K562 (cell line): ENCODE measurements around the gene WDR18. TPM values are rescaled to one million over a fixed set of nuclear protein-coding genes. Genes with fewer than 3 reads are reported as not detected.

ENCODE experiments used
- CBFA2T2 ChIP-seq: fragments of 450-650 bp; conservative IDR thresholded peaks from 2 replicates; pipeline ENCODE4 v1.6.1; 2017; ENCODE audit warnings: mild to moderate bottlenecking
- DACH1 ChIP-seq: fragments of 450-650 bp; IDR thresholded peaks from 2 replicates; pipeline ENCODE4 v1.6.1; 2018; ENCODE audit not compliant: partially characterized antibody
- ESRRA ChIP-seq: fragments of 450-650 bp; IDR thresholded peaks from 2 replicates; pipeline ENCODE4 v1.6.1; 2014; ENCODE audit warnings: low read depth, mild to moderate bottlenecking, moderate library complexity, borderline replicate concordance
- GATAD2A ChIP-seq: fragments of 450-650 bp; IDR thresholded peaks from 2 replicates; pipeline ENCODE4 v1.6.1; 2017
- HDAC2 ChIP-seq: fragments of 450-650 bp; IDR thresholded peaks from 2 replicates; pipeline ENCODE4 v1.6.1; 2016; ENCODE audit warnings: mild to moderate bottlenecking
- HDGF ChIP-seq: fragments of 450-650 bp; IDR thresholded peaks from 2 replicates; pipeline ENCODE4 v1.6.1; 2016
- KDM1A ChIP-seq, 2 experiments: fragments of 450-650 bp; IDR thresholded peaks; 2 replicates each; pipeline ENCODE4 v1.6.1; 2016; ENCODE audit warnings: mild to moderate bottlenecking in 2 of 2
- KLF13 ChIP-seq: fragments of 450-650 bp; IDR thresholded peaks from 2 replicates; pipeline ENCODE4 v1.6.1; 2016; ENCODE audit warnings: missing genetic modification characterization, low read depth, mild to moderate bottlenecking, missing compliant biosample characterization, moderate library complexity, borderline replicate concordance
- MBD2 ChIP-seq: sonication (generic); IDR thresholded peaks from 2 replicates; pipeline ENCODE4 v1.6.1; 2016; ENCODE audit warnings: low read depth, borderline replicate concordance
- NBN ChIP-seq: fragments of 450-650 bp; IDR thresholded peaks from 2 replicates; pipeline ENCODE4 v1.6.1; 2016; ENCODE audit warnings: low read depth, mild to moderate bottlenecking
- NCOR1 ChIP-seq: fragments of 450-650 bp; IDR thresholded peaks from 2 replicates; pipeline ENCODE4 v1.6.1; 2016; ENCODE audit warnings: mild to moderate bottlenecking, moderate library complexity
- NRF1 ChIP-seq, 2 experiments: fragments of 450-650 bp; IDR thresholded peaks in 1 of 2; conservative IDR thresholded peaks in 1 of 2; 2 replicates each; pipeline ENCODE4 v1.6.1; 2014; ENCODE audit warnings: mild to moderate bottlenecking in 2 of 2
- RBM17 ChIP-seq: fragments of 200-400 bp; formaldehyde crosslinking; IDR thresholded peaks from 2 replicates; pipeline ENCODE4 v1.6.1; 2017; ENCODE audit warnings: low read depth, mild to moderate bottlenecking, low read length, borderline replicate concordance
- RBM39 ChIP-seq: fragments of 200-400 bp; formaldehyde crosslinking; optimal IDR thresholded peaks from 2 replicates; pipeline ENCODE3; 2018; ENCODE audit warnings: low read depth, low read length
- SETDB1 ChIP-seq: IDR thresholded peaks from one replicate; pipeline ENCODE4 v1.6.1; 2012; ENCODE audit warnings: low read length, control low read depth, inconsistent platforms
- SNRNP70 ChIP-seq: fragments of 200-400 bp; formaldehyde crosslinking; optimal IDR thresholded peaks from 2 replicates; pipeline ENCODE3; 2017; ENCODE audit warnings: low read depth, low read length
- SREBF1 ChIP-seq: fragments of 150-350 bp; IDR thresholded peaks from 2 replicates; pipeline ENCODE4 v1.6.1; 2014; ENCODE audit warnings: antibody characterized with exemption, low read depth, low read length, borderline replicate concordance
- TBL1XR1 ChIP-seq, 2 experiments: IDR thresholded peaks; 2 replicates each; pipeline ENCODE4 v1.6.1; 2012; ENCODE audit warnings: improper control_type of control experiment in 2 of 2, low read length in 2 of 2, mild to moderate bottlenecking in 1 of 2
- ZNF384 ChIP-seq: IDR thresholded peaks from 2 replicates; pipeline ENCODE4 v1.6.1; 2012; ENCODE audit warnings: low read depth, low read length, improper control_type of control experiment
- polyA plus RNA-seq, 8 experiments: library from polyadenylated mRNA; depleted of rRNA in 4 of 8; stranded (reverse) in 5 of 8; unstranded in 3 of 8; fragments of >200 nt; fragmentation: Nextera tagmentation in 2 of 8; fragmentation: Illumina TruSeq in 1 of 8; extraction: Ambion mirVana in 2 of 8; extraction: Trizol in 1 of 8; gene quantifications; 2 replicates each; pipeline versions ENCODE4 v1.2.1 to v1.2.3, GENCODE V29; 2011 to 2014; ENCODE audit warnings: inconsistent platforms in 1 of 8, missing spikeins in 1 of 8
- total RNA-seq, 7 experiments: library from RNA; depleted of rRNA in 6 of 7; stranded (reverse); fragments of >200 nt in 6 of 7; fragmentation: Illumina TruSeq in 2 of 7; extraction: Trizol in 2 of 7; gene quantifications; 2 replicates each; pipeline versions ENCODE4 v1.2.1 to v1.2.3, GENCODE V29; 2011 to 2021; ENCODE audit warnings: low replicate concordance in 1 of 7
- TF ChIP-seq, protein P1 (sequence below): IDR thresholded peaks from 2 replicates; pipeline ENCODE4 v1.6.1; 2012; ENCODE audit warnings: low read depth, low read length, improper control_type of control experiment, borderline replicate concordance
- TF ChIP-seq, protein P2 (sequence below): sonication (generic); formaldehyde crosslinking; IDR thresholded peaks from 2 replicates; pipeline ENCODE4 v1.8.0; 2022; ENCODE audit warnings: mild to moderate bottlenecking, missing genetic modification reagents
- TF ChIP-seq, protein P3 (sequence below): fragments of 250-450 bp; sonication (Bioruptor Pico); IDR thresholded peaks from 2 replicates; pipeline ENCODE4 v1.5.1; 2021; ENCODE audit warnings: mild to moderate bottlenecking

The WDR18 gene
- total and polyA plus RNA-seq, 9 of the 15 experiments (the other 6 are each of a cell fraction or from before 2014, with no cell fraction given), result 0.65 to 181 (median 30.1) TPM

GRCh38 chr19:1040476-1041271 is 56.5 kb downstream of the WDR18 start (continued):
- TF ChIP-seq HDAC2, result peak; percentile 99
- peak; percentile 96 for TF ChIP-seq HDGF
- TF ChIP-seq SREBF1, result no peak
- TF ChIP-seq RBM39, result peak; percentile 87
- no peak for TF ChIP-seq ZNF384
- 0 out of 2 replicates have a peak, but pooled peaks have one; percentile 21 for TF ChIP-seq GATAD2A
- TF ChIP-seq NCOR1, result peak; percentile 80
- TF ChIP-seq SNRNP70, result peak; percentile 43
- no peak for TF ChIP-seq RBM17
- 0 out of 2 replicates have a peak, but pooled peaks have one; percentile 29 for TF ChIP-seq KLF13 (tag)
- TF ChIP-seq MBD2, result peak; percentile 98
- TF ChIP-seq, protein P1, sequence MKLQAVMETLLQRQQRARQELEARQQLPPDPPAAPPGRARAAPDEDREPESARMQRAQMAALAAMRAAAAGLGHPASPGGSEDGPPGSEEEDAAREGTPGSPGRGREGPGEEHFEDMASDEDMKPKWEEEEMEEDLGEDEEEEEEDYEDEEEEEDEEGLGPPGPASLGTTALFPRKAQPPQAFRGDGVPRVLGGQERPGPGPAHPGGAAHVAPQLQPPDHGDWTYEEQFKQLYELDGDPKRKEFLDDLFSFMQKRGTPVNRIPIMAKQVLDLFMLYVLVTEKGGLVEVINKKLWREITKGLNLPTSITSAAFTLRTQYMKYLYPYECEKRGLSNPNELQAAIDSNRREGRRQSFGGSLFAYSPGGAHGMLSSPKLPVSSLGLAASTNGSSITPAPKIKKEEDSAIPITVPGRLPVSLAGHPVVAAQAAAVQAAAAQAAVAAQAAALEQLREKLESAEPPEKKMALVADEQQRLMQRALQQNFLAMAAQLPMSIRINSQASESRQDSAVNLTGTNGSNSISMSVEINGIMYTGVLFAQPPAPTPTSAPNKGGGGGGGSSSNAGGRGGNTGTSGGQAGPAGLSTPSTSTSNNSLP, result peak; percentile 58; the same call in 1 of the 2 replicates
- TF ChIP-seq, protein P2, sequence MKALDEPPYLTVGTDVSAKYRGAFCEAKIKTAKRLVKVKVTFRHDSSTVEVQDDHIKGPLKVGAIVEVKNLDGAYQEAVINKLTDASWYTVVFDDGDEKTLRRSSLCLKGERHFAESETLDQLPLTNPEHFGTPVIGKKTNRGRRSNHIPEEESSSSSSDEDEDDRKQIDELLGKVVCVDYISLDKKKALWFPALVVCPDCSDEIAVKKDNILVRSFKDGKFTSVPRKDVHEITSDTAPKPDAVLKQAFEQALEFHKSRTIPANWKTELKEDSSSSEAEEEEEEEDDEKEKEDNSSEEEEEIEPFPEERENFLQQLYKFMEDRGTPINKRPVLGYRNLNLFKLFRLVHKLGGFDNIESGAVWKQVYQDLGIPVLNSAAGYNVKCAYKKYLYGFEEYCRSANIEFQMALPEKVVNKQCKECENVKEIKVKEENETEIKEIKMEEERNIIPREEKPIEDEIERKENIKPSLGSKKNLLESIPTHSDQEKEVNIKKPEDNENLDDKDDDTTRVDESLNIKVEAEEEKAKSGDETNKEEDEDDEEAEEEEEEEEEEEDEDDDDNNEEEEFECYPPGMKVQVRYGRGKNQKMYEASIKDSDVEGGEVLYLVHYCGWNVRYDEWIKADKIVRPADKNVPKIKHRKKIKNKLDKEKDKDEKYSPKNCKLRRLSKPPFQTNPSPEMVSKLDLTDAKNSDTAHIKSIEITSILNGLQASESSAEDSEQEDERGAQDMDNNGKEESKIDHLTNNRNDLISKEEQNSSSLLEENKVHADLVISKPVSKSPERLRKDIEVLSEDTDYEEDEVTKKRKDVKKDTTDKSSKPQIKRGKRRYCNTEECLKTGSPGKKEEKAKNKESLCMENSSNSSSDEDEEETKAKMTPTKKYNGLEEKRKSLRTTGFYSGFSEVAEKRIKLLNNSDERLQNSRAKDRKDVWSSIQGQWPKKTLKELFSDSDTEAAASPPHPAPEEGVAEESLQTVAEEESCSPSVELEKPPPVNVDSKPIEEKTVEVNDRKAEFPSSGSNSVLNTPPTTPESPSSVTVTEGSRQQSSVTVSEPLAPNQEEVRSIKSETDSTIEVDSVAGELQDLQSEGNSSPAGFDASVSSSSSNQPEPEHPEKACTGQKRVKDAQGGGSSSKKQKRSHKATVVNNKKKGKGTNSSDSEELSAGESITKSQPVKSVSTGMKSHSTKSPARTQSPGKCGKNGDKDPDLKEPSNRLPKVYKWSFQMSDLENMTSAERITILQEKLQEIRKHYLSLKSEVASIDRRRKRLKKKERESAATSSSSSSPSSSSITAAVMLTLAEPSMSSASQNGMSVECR (CRISPR knock-in tag), result peak; percentile 76
- TF ChIP-seq SETDB1, result no peak
- peak; percentile 84 for TF ChIP-seq CBFA2T2
- TF ChIP-seq KDM1A (IDR thresholded peaks at IDR 0.05), result peak; percentile 92 to 97
- peak; percentile 92 for TF ChIP-seq DACH1
- TF ChIP-seq ESRRA, result peak; percentile 54; the same call in 1 of the 2 replicates
- TF ChIP-seq, protein P3, sequence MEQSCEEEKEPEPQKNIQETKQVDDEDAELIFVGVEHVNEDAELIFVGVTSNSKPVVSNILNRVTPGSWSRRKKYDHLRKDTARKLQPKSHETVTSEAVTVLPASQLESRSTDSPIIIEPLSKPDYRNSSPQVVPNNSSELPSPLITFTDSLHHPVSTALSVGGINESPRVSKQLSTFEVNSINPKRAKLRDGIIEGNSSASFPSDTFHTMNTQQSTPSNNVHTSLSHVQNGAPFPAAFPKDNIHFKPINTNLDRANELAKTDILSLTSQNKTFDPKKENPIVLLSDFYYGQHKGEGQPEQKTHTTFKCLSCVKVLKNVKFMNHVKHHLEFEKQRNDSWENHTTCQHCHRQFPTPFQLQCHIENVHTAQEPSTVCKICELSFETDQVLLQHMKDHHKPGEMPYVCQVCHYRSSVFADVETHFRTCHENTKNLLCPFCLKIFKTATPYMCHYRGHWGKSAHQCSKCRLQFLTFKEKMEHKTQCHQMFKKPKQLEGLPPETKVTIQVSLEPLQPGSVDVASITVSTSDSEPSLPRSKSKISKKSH (CRISPR knock-in tag), result no peak
- TF ChIP-seq NBN, result peak; percentile 75; the same call in 1 of the 2 replicates
- TF ChIP-seq NRF1 (conservative IDR thresholded peaks at IDR 0.05 in 1 of 2, IDR thresholded peaks at IDR 0.05 in 1 of 2), result peak in 1 of 2 experiments; percentile 54; a peak in 2 of 4 replicates
- TF ChIP-seq TBL1XR1 (IDR thresholded peaks at IDR 0.05; ENCODE audit: low read length in 2 of 2), result peak in 1 of 2 experiments; percentile 52; a peak in 2 of 4 replicates
